HEK293T (cell line): Measurements from ENCODE around the gene SLC25A19.

ENCODE experiments used
- BHLHE40 ChIP-seq: fragments of 450-650 bp; IDR thresholded peaks from 2 replicates; pipeline ENCODE4 v1.6.1; 2016; ENCODE audit warnings: mild to moderate bottlenecking, moderate library complexity, borderline replicate concordance
- FOXM1 ChIP-seq: fragments of 450-650 bp; IDR thresholded peaks from 2 replicates; pipeline ENCODE4 v1.6.1; 2017; ENCODE audit warnings: mild to moderate bottlenecking, borderline replicate concordance
- SP1 ChIP-seq: fragments of 450-650 bp; IDR thresholded peaks from 2 replicates; pipeline ENCODE4 v1.6.1; 2017

DNA sequence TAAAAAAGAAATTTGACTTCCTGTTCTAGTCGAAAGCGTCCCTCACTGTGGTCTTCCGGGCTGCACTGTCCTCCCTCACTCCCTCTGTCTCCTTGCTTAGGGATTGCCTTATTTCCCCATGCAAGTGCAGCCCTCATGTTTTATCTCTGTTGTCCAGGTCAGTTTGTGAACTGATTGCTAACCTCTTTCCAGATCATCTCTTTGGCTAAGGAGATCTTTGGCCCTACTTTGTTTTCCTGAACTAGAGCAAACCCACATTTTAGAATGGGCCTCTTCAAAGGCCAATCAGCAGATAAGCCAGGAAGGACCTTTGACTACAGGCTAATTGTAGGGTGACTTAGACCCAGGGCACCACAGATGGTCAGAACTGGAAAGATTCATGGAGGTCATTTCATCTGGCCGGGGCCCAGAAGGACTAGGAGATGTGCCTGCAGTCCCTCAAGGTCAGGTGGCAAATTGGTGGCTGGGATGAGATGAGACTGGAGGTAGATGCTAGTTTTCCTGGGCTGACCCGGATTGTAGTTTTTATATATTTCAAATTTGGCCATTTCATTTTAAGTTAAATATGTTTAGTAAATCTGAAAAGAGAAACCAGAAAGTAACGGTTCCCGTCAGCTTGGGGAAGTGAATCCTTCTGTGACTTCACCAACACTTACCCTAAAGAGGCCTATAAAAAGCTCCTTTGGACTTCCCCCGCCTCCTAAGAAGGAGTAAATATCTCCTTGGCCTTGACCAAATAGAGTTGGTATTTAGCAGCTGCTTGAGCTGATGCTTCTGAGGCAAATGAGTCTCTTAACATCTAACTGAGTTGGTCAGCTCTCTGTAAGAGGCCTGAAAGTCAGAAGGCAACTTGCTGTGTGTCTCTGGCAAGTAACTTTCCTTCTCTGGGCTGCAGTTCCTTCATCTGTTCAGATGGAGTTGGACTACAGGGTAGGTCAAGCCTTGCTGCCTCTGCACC is 6.2 kb upstream of the SLC25A19 start:
- no peak for TF ChIP-seq SP1
- no peak for TF ChIP-seq BHLHE40
- no peak for TF ChIP-seq FOXM1
